Measurements from ENCODE around the gene TMEM200A.

Gene TMEM200A

DNA sequence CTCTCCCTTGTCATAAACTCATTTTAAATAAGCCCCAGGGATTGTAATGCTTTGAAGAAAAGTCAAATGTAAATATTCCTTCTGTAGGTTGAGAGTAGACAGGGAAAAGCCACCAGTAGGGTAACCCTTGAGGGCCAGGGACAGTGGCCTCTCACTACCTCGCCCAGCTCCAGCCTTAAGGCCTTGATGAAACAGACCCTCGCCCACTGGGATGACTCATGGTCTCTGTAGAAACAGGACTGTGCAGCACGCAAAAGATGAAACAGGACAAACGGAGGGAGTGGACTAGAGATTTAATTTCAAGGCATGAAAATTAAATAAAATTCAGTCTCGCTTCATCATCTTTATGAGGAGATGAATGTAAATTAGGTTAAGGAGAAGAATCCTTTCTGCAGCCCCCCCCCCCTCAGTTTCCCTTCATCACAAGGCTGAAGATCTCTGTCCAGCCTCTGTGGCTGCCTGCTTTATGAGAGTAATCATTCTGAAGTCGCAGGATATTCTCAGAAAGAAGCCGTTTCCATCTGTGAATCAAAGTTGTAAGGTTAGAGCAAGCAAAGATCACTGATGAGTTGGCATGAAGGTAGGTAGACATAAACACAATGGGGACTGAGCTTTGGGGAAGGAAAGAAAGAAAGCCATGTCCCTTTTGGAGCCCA is 60.4 kb downstream of the TMEM200A start:
- DNase-seq: no peak

DNA sequence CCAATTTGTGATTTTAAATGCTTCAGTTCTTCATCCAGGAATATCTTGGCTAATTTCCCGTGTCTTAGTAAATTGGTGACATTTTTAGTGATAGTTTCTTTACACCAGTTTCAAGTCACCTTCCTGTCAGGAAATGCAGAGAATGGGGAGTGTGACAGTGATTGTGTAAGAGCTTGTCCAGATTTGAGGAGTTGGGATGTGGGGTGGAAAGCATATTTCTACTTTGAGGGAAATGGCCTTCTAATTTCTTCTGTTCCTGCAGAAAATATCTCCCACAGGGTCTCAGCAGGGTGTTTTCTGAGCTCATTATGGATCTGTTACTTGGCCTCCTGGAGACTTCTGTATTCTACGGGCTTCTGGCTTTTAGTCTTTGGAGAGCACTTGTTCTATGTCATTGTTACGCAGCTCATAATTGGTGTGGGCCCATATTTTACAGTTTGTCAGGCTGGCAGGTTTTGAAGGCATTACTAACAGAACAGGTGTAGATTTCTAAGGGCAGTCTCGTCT is 65.6 kb downstream of the TMEM200A start:
- DNase-seq: no peak

DNA sequence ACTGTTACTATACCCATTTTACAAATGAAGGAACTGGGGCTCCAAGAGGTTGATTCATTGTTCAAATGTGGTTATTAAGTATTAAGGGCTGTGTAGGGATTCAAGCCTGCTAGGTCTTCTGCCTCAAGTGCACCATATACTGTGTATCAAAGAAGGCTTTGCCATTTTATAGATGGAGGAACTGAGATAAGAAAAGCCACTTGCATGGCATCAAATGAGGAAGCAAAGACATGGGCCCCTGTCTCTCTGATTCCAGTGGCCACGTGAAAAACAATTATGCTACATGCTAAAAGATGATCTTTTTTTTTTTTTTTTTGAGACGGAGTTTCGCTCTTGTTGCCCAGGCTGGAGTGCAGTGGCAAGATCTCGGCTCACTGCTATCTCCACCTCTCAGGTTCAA is 67.0 kb downstream of the TMEM200A start:
- no peak for DNase-seq

DNA sequence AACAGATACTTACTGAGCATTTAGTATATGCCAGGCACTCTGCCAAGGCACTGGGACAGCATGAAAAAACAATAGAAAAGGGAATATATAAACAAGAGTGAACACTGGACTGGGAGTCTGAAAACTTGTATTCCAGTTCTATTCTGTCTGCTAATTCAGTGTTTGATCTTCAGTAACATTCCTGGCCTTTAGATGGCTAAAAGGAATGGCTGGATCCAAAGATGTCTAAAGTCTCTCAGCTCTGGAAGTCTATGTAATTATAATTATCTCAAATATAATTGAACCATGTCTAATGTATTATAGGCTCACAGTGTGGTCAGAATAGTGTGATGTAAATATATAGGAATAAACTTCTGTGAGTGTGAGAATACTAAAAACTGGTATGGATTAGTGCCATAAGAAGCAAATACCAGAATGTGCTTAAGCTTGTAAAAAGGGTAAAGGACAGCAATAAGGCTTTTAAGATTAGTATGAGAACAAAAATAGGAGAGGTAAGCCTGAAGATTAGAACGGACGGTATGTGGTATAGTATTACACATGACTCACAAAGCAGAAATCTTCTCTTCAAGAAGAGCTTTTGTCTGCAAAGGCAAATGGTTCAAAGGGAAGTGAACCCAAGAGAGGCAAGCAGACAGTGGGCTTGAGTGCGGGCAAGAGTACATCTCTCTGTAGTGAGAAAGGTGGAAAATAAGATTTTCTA is 68.5 kb downstream of the TMEM200A start:
- no peak for DNase-seq

DNA sequence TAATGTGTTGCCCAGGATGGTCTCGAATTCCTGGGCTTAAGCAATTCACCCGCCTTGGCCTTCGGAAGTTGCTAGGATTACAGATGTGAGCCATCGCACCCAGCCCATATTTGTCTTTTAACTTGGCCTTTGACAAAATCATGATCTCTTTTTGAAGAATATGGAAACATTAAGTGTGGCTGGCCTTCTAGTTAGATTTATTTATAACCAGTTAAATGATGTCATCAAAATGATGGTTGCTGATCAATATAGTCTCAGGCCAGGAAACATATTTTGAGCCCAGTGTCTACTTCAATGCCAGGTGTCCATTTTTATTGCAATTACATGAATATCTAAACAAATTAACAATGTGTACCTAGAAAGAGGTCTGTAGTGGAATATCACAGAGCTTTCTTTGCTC is 69.4 kb downstream of the TMEM200A start:
- DNase-seq: no peak

DNA sequence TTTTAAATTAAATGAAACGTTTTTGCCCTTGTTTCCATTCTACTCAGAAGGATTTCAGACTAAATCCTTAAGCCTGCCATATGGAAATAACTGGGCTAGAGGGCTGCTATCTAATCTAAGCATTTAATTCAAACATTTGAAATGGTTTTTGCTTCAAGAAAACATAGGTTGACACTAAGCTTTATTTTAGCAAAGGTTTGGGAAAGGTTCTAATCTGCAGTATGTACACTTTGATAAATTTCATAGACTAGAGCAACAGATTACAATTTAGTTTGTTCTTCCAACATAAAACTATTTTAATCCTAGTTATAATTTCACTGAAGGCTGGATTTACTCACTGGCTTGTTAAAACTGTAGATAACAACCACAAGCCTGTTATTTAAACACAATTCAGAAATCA is 72.1 kb downstream of the TMEM200A start:
- no peak for DNase-seq

DNA sequence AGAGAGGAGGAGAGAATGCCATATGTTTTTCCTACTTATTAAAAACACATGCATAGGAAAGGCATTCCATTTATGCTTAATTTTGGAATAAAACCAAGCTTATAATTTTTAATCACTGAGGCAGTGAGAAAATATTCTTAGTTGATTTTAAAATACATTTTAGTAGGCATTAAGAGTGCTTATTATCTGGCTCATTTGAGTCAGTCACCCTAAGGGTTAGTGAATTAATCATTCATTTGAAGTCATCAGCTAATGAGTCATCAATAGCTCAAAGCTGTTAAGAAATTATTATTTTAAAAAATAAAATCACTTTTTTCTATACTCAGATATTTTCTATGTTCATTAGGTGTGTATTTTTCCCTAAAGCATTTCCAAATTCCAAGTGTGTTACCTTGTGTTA is 81.6 kb downstream of the TMEM200A start:
- no peak for DNase-seq

DNA sequence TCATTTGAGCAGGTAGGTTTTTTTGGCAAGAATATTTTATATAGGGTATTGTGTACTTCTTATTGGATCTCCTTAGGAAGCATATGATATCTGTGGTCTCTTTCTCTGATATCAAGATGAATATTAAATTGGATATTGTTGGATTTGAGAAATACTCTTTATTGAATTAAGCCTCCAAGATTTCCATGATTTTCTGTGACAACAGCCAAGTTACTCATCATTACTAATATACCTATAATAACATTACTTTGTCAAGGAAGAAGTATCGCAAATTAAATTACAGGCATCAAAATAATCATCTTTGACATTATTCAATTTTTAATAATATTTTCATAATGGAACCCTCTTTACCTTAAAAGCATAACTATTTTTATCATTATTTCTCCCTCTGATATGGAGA is 86.5 kb downstream of the TMEM200A start:
- DNase-seq: no peak

DNA sequence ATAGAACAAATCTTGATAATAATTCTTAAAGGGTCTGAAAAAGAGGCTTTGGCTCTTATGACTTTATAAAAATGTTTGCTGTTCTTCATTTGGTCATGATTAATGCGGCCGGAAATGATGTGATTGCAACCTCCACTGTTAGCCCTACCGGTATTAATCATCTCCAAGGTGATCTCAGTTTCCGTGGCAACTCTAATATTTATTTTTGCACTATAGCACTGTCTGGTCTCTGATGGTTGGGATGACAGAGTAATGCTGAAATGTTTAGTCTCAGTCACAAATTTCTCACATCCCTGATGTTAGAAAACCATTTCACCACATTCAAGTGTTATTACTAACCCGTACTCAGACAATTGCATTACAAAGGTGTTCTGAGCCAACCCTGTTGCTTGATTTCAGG is 87.4 kb downstream of the TMEM200A start:
- DNase-seq: no peak

DNA sequence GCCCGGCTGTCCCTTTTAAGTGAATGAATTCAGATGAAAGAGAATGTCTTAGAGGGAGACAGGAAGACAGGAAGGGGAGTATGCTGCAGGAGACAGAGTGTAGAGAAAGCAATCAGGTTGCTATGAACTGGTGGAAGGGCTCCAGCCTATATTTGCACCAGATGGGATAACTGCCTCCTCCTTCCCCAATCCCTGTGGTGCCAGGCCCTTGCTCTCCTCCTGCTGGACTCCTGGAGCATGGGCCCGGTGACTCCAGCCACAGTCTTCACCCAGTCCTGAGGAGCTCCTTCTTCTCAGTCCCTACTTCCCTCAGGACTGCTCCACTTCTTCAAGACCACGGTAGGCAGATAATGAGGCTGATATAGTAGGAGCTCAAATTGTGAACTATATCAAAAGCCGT is 91.8 kb downstream of the TMEM200A start:
- no peak for DNase-seq

DNA sequence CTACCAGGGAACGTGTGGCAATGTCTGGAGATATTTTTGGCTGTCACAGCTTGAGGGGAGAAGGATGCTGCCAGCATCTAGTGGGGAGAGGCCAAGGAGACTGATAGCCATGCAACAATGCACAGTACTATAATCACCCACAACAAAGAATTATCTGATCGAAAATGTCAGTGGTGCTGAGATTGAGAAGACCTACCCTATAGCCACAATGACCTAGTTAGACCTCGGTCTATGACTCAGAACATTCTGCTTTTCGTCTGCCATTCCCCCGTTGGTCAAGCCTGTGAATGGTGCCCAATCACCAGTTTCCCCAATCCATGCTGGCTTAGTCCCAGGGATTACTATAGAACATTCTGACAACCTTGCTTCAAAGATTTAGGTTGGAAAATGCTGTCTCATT is 93.5 kb downstream of the TMEM200A start:
- DNase-seq: no peak

DNA sequence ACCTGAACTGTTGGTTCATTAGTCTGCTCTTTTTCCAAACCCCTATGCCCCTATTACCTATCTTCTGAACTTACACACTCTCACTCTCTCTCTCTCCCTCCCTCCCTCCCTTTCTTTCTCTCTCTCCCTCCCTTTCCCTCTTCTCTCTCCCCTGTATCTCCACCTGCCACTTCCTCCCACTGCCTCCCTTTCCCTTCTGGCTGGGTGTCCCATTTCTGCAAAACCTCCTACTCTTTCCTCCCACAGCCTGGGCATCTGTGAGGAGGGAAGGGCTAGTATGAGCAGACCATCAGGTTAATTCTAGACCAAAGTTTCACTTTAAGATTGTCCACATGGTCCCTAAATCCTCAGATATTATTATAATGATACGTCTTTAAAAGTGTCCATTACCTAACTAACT is 95.1 kb downstream of the TMEM200A start:
- no peak for DNase-seq

DNA sequence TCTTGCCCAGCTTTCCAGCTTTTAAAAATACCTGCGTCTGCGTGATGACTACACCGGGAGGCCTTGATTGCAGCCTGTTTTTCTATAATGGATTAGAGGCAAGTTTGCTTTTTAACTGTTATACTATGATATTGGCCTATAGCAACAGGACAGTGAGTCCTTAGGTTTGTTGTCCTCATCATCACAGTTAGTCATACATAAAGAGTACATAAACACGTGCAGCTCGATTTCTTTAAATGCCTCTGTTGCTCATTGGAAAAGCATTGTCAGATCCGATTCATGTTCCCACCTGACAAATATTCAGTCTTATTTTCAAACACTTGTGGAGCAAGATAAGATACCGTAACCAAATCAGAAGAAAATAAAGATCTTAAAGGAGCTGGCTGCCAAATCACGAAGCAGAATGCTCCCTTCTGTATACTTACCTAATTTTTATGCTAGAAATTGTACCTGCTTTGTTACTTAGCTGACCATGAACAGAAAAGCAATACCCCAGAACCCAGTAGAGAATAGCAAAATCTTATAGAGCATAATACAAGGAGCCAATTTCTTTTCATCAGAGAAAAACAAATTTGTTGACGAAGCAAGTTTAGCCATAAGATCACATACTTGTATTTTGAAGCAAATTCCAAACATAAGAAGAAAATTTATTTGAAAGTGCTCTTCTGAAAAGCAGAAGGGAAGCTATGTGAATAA is 100.4 kb downstream of the TMEM200A start:
- no peak for DNase-seq

DNA sequence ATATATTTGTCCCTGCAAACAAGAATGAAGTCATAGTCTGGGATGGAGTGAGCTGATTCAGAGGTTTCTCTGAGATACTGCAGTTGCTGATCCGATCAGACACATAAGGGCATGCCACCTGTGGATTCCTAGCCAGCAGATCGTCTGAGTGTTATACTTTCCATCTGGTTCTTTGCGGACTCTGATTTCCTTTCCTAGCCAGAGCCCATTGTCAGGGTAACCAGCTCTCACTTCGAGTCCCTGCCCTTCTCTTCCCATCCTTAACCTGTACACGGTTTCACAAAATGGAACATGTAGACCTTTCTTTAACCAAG is 100.9 kb downstream of the TMEM200A start:
- no peak for DNase-seq

DNA sequence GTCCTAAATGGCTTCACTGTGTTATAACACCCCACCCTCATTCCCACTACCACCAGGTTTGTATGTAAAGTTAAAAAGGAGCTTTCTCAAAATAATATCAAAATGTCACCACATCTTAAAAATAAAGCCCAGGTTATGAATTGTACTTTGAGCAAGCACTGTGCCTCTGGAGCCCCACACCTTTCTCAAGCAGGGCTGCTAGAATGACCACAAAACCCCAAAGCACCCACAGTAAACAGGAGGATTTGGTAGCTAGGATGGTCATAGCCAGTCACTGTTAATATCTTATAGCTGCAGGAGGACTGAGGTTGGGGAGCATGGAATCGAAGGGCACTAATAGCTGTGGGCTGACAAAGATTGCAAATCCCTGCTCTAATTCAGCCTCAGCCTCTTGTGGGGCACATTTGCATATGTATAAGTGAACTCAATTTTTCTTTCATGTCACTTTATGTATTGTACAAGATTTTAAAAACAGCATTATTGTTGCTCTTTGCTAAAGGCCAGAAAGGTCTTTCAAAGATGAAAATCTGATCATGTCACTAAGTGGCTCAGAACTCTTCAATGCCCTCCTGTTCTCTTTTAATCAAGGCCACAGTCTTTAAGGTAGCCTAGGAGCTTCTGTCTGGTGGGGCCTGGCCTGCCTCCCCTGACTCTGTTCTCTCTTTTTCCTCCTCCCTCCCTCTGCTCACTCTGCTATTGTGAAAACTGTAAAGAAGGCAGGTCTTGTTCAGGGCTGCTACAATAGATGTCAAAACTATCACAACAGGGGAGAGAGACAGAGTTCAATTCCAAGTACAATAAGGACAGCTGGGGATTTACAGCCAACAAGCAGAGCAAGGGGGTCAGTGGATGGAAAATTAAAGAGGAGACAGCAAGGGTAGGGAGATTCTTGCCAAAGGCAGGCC is 101.6 kb downstream of the TMEM200A start:
- no peak for DNase-seq

DNA sequence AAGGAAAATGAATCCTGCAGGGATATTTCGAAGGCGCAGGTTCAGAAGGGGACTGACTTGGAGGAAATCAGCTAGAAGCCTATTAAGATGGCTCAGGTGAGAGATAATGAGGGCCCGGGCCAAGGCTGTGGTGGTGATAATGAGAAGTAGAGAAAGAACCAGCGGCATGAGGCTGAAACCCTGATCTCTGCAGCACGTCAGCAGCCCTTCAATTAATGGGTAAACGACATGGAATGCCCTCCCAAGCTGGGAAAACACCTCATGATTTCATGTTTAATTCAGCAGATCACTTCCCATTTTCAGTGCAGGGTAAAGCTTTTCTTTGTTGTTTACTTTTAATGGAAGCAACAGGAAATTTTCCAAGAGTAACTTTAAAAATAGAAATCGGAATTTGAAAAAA is 104.9 kb downstream of the TMEM200A start:
- DNase-seq: no peak

DNA sequence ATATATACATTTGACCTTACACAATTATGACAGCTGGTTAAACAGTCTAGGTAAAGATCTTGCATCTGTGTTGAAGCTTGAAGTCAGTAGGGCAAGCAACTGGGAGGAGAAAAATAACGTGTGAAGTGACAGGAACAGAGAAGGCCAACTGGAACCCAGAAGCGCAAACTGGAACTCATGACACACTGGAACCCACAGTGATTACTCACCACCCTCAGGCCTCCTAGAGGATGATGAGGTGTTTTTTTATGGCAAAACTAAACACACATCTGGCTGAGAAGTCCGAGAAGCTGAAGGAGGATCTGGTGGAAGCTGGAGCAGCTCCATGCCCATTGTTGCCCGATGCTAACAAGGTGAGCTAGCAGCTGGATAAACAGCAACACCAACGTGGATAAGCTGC is 108.1 kb downstream of the TMEM200A start:
- DNase-seq: no peak

DNA sequence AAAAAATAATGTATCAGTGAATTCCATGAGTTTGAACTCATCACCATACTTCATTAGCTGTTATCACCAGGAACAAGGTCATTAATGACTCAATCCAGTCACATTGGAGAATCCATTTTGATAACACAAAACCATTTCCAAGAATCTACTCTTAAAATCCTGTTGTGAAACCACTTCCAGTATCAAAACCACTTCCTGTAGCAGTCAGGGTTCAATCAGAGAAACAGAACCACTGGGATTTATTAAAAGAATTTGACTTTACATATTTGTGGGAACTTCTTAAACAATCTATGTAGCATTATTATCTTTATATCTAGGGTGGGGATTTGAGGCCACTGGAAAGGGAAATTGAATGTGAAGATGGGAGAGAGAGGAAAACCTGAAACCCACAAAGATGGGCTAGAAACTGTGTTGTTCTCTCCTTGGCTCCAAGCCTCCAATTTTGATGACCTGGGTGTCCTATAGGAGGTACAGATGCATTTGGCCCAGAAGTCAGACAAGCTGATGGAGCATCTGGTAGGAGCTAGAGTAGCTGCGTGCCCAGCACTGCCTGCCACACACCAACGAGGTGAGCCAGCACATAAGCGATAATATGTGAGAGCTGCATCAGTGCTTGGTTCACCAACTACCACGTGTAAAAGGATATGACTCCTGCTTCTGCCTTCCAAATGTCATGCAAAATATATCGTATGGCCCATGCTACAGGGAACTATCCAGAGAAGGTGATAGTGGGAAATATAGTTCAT is 117.0 kb downstream of the TMEM200A start:
- DNase-seq: no peak

DNA sequence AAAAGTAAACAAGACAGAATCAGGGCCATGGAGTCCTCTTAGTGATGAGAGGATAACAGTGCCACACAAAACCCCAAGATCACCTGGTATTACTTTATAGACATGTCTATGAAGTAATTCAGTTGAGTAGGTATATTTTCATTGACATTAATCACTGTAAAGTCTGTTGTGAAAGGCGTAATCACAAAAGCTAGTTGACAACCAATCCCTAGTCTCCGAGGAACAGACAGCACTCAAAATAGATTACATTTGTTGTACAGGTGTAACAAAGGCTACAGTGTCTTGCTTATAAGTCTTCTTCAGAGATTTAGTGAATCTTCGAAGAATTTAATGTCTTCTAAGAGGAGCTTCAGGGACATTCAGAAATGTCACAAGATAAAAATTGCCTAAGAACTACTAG is 120.1 kb downstream of the TMEM200A start:
- DNase-seq: no peak

DNA sequence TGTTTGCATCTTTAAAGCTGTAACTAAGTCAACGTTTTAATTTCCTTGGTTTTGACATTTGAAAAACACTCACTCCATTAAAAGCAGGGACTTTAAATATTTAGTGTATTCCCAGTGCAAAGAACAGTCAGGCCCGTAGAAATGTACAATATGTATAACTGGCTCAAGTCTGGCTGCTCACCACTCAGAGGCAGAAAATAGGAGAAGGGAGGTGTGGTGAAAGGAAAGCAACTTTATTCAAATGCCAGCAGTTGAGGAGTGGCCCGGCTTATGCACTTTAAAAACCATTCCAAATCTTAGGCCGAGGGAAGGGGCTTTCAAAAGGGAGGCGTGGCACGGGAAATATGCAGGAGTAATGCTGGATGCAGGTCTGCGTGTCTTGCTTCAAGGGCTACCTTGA is 120.6 kb downstream of the TMEM200A start:
- no peak for DNase-seq

DNA sequence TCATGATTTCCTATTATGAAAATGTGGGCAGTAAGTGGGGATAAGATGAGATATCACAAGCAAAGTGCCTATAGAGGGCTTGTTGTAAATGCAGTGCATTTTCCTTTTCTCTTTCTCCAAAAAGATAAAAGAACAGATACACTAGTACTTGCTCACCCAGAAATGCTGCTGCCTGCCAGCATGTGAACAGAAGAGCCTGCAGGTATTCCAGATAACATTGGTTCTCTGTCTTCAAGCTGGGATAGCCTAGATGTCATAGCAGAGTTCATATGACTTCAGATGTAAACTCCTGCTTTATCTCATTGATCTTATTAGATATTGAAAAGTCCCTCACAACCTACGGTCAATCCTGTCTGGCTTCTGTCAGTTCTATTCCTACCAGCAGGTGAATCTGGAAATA is 123.7 kb downstream of the TMEM200A start:
- DNase-seq: no peak
